Smooth muscle cell (in vitro differentiated cells): ENCODE results near the gene FUT8. TPM values are rescaled to one million over a fixed set of nuclear protein-coding genes. Genes with fewer than 3 reads are reported as not detected.

ENCODE experiments used
- DNase-seq: peaks from one replicate; lab custom pipeline; 2025; ENCODE audit not compliant: unreplicated experiment; lab: John Stamatoyannopoulos, UW
- H2AFZ ChIP-seq: fragments of 200-600 bp; sonication (generic); 2 replicates; pipeline ENCODE4 v1.6.0; 2016; ENCODE audit warnings: antibody characterized with exemption, low read depth, mild to moderate bottlenecking
- H3F3A ChIP-seq: fragments of 200-600 bp; sonication (generic); 2 replicates; pipeline ENCODE4 v1.6.0; 2017; ENCODE audit warnings: antibody characterized with exemption, low read depth
- H3K27ac ChIP-seq: fragments of 200-600 bp; sonication (generic); 2 replicates; pipeline ENCODE4 v1.5.1; 2016; ENCODE audit warnings: low read depth, mild to moderate bottlenecking
- H3K27me3 ChIP-seq: fragments of 200-600 bp; sonication (generic); 2 replicates; pipeline ENCODE4 v1.6.1; 2016; ENCODE audit warnings: low read depth, mild to moderate bottlenecking
- H3K36me3 ChIP-seq: fragments of 200-600 bp; sonication (generic); 2 replicates; pipeline ENCODE4 v1.5.1; 2016; ENCODE audit warnings: low read depth
- H3K4me1 ChIP-seq: fragments of 200-600 bp; sonication (generic); 2 replicates; pipeline ENCODE4 v1.5.1; 2016; ENCODE audit warnings: low read depth
- H3K4me2 ChIP-seq: fragments of 200-600 bp; sonication (generic); 2 replicates; pipeline ENCODE4 v1.6.0; 2016; ENCODE audit warnings: mild to moderate bottlenecking
- H3K4me3 ChIP-seq: fragments of 200-600 bp; sonication (generic); 2 replicates; pipeline ENCODE4 v1.5.1; 2016; ENCODE audit warnings: mild to moderate bottlenecking
- H3K79me2 ChIP-seq: fragments of 200-600 bp; sonication (generic); 2 replicates; pipeline ENCODE4 v1.6.0; 2016; ENCODE audit warnings: low read depth, mild to moderate bottlenecking
- H3K9ac ChIP-seq: fragments of 200-600 bp; sonication (generic); 2 replicates; pipeline ENCODE4 v1.6.0; 2016; ENCODE audit warnings: low read depth
- H3K9me3 ChIP-seq: fragments of 200-600 bp; sonication (generic); replicated peaks from 2 replicates; pipeline ENCODE4 v1.5.1; 2016; ENCODE audit warnings: low read depth
- H4K20me1 ChIP-seq: fragments of 200-600 bp; sonication (generic); 2 replicates; pipeline ENCODE4 v1.6.0; 2016; ENCODE audit warnings: low read depth
- CTCF ChIP-seq: fragments of 200-600 bp; sonication (generic); IDR thresholded peaks from 2 replicates; pipeline ENCODE4 v1.5.1; 2017; ENCODE audit warnings: borderline replicate concordance, mild to moderate bottlenecking, antibody characterized with exemption; ENCODE audit not compliant: insufficient read depth, poor library complexity, severe bottlenecking
- WGBS: methylation state at CpG from one replicate; pipeline ENCODE4 v1.1.7; 2016; ENCODE audit warnings: low lambda C conversion rate; 5-methylcytosine and 5-hydroxymethylcytosine counted together
- polyA plus RNA-seq: library from polyadenylated mRNA; unstranded; fragments of >200 nt; fragmentation: Nextera tagmentation; extraction: Ambion mirVana; gene quantifications from 2 replicates; pipeline ENCODE4 v1.2.1, GENCODE V29; 2016
- total RNA-seq: library from RNA; depleted of rRNA; stranded (reverse); fragments of >200 nt; gene quantifications from 2 replicates; pipeline ENCODE4 v1.2.3, GENCODE V29; 2014

FUT8 gene
- total and polyA plus RNA-seq, 2 experiments from 2014 or later, result 12.8 to 50.2 TPM

DNA sequence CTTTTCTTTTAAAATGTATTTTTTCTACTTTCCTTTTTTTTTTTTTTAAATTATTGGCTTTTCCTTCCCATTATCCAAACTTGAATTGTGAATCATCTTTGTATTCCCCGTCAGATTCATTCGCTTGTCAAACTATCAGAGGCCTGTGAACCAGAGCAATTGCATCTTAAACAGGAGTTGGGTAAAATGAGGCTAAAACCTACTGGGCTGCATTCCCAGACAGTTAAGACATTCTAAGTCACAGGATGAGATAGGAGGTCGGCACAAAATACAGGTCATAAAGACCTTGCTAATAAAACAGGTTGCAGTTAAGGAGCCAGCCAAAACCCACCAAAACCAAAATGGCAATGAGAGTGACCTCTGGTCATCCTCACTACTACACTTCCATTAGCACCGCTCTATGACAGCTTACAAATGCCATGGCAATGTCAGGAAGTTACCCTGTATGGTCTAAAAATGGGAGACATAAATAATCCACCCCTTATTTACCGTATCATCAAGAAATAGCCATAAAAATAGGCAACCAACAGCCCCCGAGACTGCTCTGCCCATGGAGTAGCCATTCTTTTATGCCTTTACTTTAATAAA lies 19.9 kb downstream of the FUT8 start:
- WGBS, result 59% methylated on average over 6 of the region's 6 CpGs
- Histone ChIP-seq H3K4me3 (no peak overlapping the region), H3K79me2 (peaks cover 22% of the 10 kb centered on the region), H3K9me3 (no peaks in the 10 kb centered on the region), H3F3A (peaks cover 14% of the 10 kb centered on the region), H2AFZ (no peak overlapping the region), H3K4me1 (peaks cover 30% of the 10 kb centered on the region), H4K20me1 (no peaks in the 10 kb centered on the region), H3K9ac (peak overlapping the region; percentile 70), H3K27ac (peak overlapping the region; percentile 94), H3K4me2 (peak overlapping the region; percentile 48), H3K27me3 (no peaks in the 10 kb centered on the region), H3K36me3 (no peaks in the 10 kb centered on the region)
- no peak for DNase-seq
- no peak for TF ChIP-seq CTCF

- Histone ChIP-seq H3K27ac (peak overlapping the region; percentile 94), H3K4me1 (peaks cover 30% of the 10 kb centered on the region), H3K9me3 (no peaks in the 10 kb centered on the region), H3K79me2 (peaks cover 14% of the 10 kb centered on the region), H4K20me1 (no peaks in the 10 kb centered on the region), H3K4me2 (peak overlapping the region; percentile 48), H2AFZ (no peak overlapping the region), H3K27me3 (no peaks in the 10 kb centered on the region), H3K4me3 (no peak overlapping the region), H3K9ac (peak overlapping the region; percentile 70), H3F3A (peaks cover 14% of the 10 kb centered on the region), H3K36me3 (no peaks in the 10 kb centered on the region)
- WGBS, result 88% methylated on average over 2 of the region's 2 CpGs
- DNase-seq, result no peak
- no peak for TF ChIP-seq CTCF
Observed at GRCh38 chr14:65433157-65433556, 20.6 kb downstream of the FUT8 start.

DNA sequence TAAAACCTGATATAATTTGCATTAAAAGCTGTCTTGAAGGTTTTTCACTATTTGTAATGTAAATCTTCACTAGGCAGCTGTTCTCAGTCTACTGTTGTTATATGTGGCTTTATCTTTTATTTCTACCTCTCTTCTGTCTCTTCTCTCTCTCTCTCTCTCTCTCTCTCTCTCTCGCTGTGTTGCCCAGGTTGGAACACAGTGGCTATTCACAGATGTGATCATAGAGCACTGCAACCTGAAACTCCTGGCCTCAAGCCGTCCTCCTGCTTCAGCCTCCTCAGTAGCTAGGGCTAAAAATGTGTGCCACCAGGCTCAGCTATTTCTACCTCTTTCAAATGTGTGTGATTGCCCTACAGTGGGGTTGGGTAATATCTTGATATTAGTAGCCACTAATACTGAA lies 21.1 kb downstream of the FUT8 start:
- peak overlapping the region; percentile 94 for H3K27ac ChIP-seq
- no peak overlapping the region for H3K4me3 ChIP-seq
- WGBS, result 37% methylated on average over 2 of the region's 2 CpGs
- H3K9ac ChIP-seq, result peak overlapping the region; percentile 25
- H3K4me1 ChIP-seq, result peaks cover 30% of the 10 kb centered on the region
- no peaks in the 10 kb centered on the region for H4K20me1 ChIP-seq
- peaks cover 14% of the 10 kb centered on the region for H3F3A ChIP-seq
- no peaks in the 10 kb centered on the region for H3K36me3 ChIP-seq
- no peaks in the 10 kb centered on the region for H3K9me3 ChIP-seq
- H3K79me2 ChIP-seq, result peaks cover 10% of the 10 kb centered on the region
- no peak overlapping the region for H2AFZ ChIP-seq
- DNase-seq, result no peak
- no peaks in the 10 kb centered on the region for H3K27me3 ChIP-seq
- TF ChIP-seq CTCF, result no peak
- peak overlapping the region; percentile 55 for H3K4me2 ChIP-seq

GRCh38 chr14:65434216-65434850 lies 21.8 kb downstream of the FUT8 start:
- Histone ChIP-seq H3F3A (peaks cover 14% of the 10 kb centered on the region), H3K27ac (peak overlapping the region; percentile 94), H3K4me2 (peak overlapping the region; percentile 55), H3K4me1 (peaks cover 30% of the 10 kb centered on the region), H3K79me2 (peaks cover 5% of the 10 kb centered on the region), H3K36me3 (no peaks in the 10 kb centered on the region), H2AFZ (no peak overlapping the region), H4K20me1 (no peaks in the 10 kb centered on the region), H3K27me3 (no peaks in the 10 kb centered on the region), H3K9ac (peak overlapping the region; percentile 25), H3K4me3 (no peak overlapping the region), H3K9me3 (no peaks in the 10 kb centered on the region)
- no peak for DNase-seq
- no peak for TF ChIP-seq CTCF
- WGBS, result 4% methylated on average over 3 of the region's 3 CpGs
